Keratinocyte (primary cell): ENCODE data around the gene UFD1. TPM values are rescaled to one million over a fixed set of nuclear protein-coding genes. Genes with fewer than 3 reads are reported as not detected.

Source experiments
- DNase-seq: peaks from one replicate; pipeline ENCODE4 v3.0.0-alpha.2; 2011; ENCODE audit warnings: low read depth, missing footprints, low spot score
- FAIRE-seq: peaks from 2 replicates; lab custom pipeline; 2011; peaks lifted over from hg19 to GRCh38; lab: Jason Lieb, UNC
- H2AFZ ChIP-seq: 2 replicates; pipeline ENCODE4 v1.6.0; 2012; ENCODE audit warnings: low read length, control low read depth, inconsistent platforms; ENCODE audit not compliant: control insufficient read depth
- H3K27ac ChIP-seq: 2 replicates; pipeline ENCODE4 v1.5.1; 2011; ENCODE audit warnings: low read length; ENCODE audit not compliant: control insufficient read depth, insufficient read depth
- H3K27me3 ChIP-seq: 3 replicates; pipeline ENCODE4 v1.6.0; 2011; ENCODE audit warnings: low read length; ENCODE audit not compliant: control insufficient read depth, insufficient read depth; ENCODE audit errors: extremely low read depth
- H3K36me3 ChIP-seq, 2 experiments: 2 replicates in 1 of 2; 3 replicates in 1 of 2; pipeline ENCODE4 v1.5.1; 2011; ENCODE audit warnings: low read length in 2 of 2, mild to moderate bottlenecking in 1 of 2; ENCODE audit not compliant: control insufficient read depth in 2 of 2, insufficient read depth in 2 of 2; ENCODE audit errors: extremely low read depth in 1 of 2
- H3K4me1 ChIP-seq: 3 replicates; pipeline ENCODE4 v1.5.1; 2011; ENCODE audit warnings: low read length; ENCODE audit not compliant: control insufficient read depth, insufficient read depth; ENCODE audit errors: extremely low read depth
- H3K4me2 ChIP-seq: 3 replicates; pipeline ENCODE4 v1.6.0; 2011; ENCODE audit warnings: low read depth, low read length; ENCODE audit not compliant: control insufficient read depth, insufficient read depth; ENCODE audit errors: extremely low read depth
- H3K4me3 ChIP-seq, 3 experiments: fragments of 200-600 bp in 1 of 3; sonication (generic) in 1 of 3; 2 replicates in 2 of 3; 3 replicates in 1 of 3; pipeline ENCODE4 v1.5.1; 2011 to 2016; ENCODE audit warnings: low read length in 3 of 3, mild to moderate bottlenecking in 3 of 3, control low read depth in 2 of 3, inconsistent platforms in 1 of 3, low read depth in 1 of 3, mixed read lengths in 1 of 3, mixed run types in 1 of 3, moderate library complexity in 1 of 3; ENCODE audit not compliant: control insufficient read depth in 2 of 3, insufficient read depth in 2 of 3; ENCODE audit errors: extremely low read depth in 1 of 3
- H3K79me2 ChIP-seq: 2 replicates; pipeline ENCODE4 v1.6.0; 2012; ENCODE audit warnings: low read length; ENCODE audit not compliant: control insufficient read depth, insufficient read depth
- H3K9ac ChIP-seq: 3 replicates; pipeline ENCODE4 v1.6.0; 2011; ENCODE audit warnings: low read length; ENCODE audit not compliant: control insufficient read depth, insufficient read depth; ENCODE audit errors: extremely low read depth
- H3K9me1 ChIP-seq: 3 replicates; pipeline ENCODE4 v1.6.0; 2011; ENCODE audit warnings: low read length; ENCODE audit not compliant: control insufficient read depth, insufficient read depth; ENCODE audit errors: extremely low read depth
- H3K9me3 ChIP-seq: 2 replicates; pipeline ENCODE4 v1.5.1; 2012; ENCODE audit warnings: low read depth, low read length; ENCODE audit not compliant: control insufficient read depth
- H4K20me1 ChIP-seq: 3 replicates; pipeline ENCODE4 v1.6.0; 2011; ENCODE audit warnings: low read length; ENCODE audit not compliant: control insufficient read depth, insufficient read depth; ENCODE audit errors: extremely low read depth
- CTCF ChIP-seq, 3 experiments: IDR thresholded peaks in 1 of 3; conservative IDR thresholded peaks in 1 of 3; optimal IDR thresholded peaks in 1 of 3; 2 replicates in 2 of 3; 3 replicates in 1 of 3; pipeline versions ENCODE3 to v1.5.1; 2011; ENCODE audit warnings: low read length in 3 of 3, mild to moderate bottlenecking in 3 of 3, moderate library complexity in 2 of 3, control low read depth in 1 of 3, inconsistent platforms in 1 of 3; ENCODE audit not compliant: insufficient read depth in 2 of 3; ENCODE audit errors: extremely low read depth in 1 of 3
- EZH2 ChIP-seq: IDR thresholded peaks from one replicate; pipeline ENCODE4 v1.6.1; 2012; ENCODE audit warnings: inconsistent platforms, mild to moderate bottlenecking, low read length, moderate library complexity
- dilution Hi-C: fragments of 300-500 bp; cut with MboI; formaldehyde crosslinking; loops from one replicate; pipeline ENCODE4 v1.7.0; 2020; ENCODE audit warnings: low sequenced_read_pairs; ENCODE audit not compliant: extremely low pct_ligation_motif_present
- polyA plus RNA-seq, 5 experiments: library from polyadenylated mRNA; depleted of rRNA in 3 of 5; stranded (reverse) in 3 of 5; stranded (forward) in 1 of 5; unstranded in 1 of 5; fragments of >200 nt; gene quantifications; 1 replicate in 1 of 5; 2 replicates in 3 of 5; 3 replicates in 1 of 5; pipeline versions ENCODE4 v1.2.1 to v1.2.3, GENCODE V29; 2011 to 2012; ENCODE audit warnings: missing spikeins in 2 of 5, low read depth in 1 of 5, low replicate concordance in 1 of 5

The UFD1 gene
- polyA plus RNA-seq, 1 donor (not counting 4 experiments of a cell fraction or from before 2014, with no cell fraction given) = 145 TPM

DNA sequence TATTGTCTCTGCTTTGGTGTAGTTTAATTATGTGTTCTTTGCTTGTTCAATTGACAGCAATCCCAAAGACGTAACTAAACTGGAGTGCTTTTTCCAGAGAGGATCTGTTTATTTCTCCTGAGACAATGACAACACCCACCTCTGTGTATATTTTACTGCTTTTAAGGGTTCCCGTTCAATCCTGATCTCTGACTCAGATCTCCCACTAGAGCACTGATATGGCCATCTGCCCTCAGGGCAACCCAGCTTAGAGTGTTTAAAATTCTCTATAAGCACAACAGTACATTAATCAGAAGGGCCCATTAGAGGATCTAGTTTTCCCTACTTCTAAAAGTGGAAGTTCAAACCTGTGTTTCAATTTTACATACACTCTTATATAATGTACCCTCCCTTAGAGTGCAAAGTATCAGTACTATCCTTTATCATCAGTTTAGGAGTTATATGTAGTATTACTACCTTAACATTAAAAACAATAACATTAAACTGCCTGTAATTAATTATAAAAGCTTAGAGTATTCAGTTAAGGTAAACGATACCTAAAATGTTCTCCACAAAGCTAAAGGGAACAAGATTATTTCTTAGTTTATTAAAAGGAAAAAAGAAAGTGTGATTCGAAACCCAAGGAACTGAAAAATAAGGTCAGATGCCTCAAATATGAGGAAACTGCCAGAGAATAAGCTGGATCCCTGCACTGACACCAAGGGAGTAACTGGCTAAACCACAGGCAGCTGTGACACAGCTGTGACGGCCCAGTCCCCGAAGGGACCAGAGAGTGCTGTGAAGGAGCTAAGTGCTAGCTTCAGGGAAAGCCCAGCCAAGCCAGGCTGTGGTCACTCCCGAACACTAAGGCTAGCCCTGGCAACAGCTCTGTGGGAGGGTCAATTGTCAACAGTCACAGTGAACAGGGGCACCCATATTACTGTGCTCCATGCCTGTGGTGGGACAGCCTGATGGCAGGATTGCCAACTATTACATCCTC is 15.2 kb downstream of the UFD1 start:
- Histone ChIP-seq H3K79me2 (no peaks in the 10 kb centered on the region), H3K4me1 (no peaks in the 10 kb centered on the region), H3K9me1 (no peaks in the 10 kb centered on the region), H3K36me3 (peaks cover 41 to 43% of the 10 kb centered on the region in 2 experiments), H3K27ac (no peak overlapping the region), H3K4me2 (no peak overlapping the region), H3K9ac (no peak overlapping the region), H3K9me3 (no peaks in the 10 kb centered on the region), H4K20me1 (no peaks in the 10 kb centered on the region), H3K27me3 (no peaks in the 10 kb centered on the region), H2AFZ (no peak overlapping the region), H3K4me3 (no peak overlapping the region)
- dilution Hi-C loops = loop anchor here (10.0 kb wide), 1 partner anchor 61 kb away; the partner anchor contains the start of gene CLDN5
- FAIRE-seq (no peak), DNase-seq (peak; percentile 25)
- TF ChIP-seq EZH2 = no peak
- no peak for TF ChIP-seq CTCF (optimal IDR thresholded peaks at IDR 0.05 in 1 of 3, IDR thresholded peaks at IDR 0.05 in 1 of 3, conservative IDR thresholded peaks at IDR 0.05 in 1 of 3; ENCODE audit: extremely low read depth in 1 of 3, insufficient read depth in 2 of 3, low read length in 3 of 3)

GRCh38 chr22:19463008-19463407 is 16.0 kb downstream of the UFD1 start:
- FAIRE-seq (no peak), DNase-seq (no peak)
- no peak overlapping the region for H2AFZ ChIP-seq
- H3K4me1 ChIP-seq = no peaks in the 10 kb centered on the region
- no peaks in the 10 kb centered on the region for H4K20me1 ChIP-seq
- peaks cover 36 to 38% of the 10 kb centered on the region in 2 experiments for H3K36me3 ChIP-seq
- no peak overlapping the region for H3K4me3 ChIP-seq
- no peak overlapping the region for H3K27ac ChIP-seq
- no peaks in the 10 kb centered on the region for H3K27me3 ChIP-seq
- dilution Hi-C loops = loop anchor here (10.0 kb wide), 1 partner anchor 62 kb away; the partner anchor contains the start of gene CLDN5
- H3K9me3 ChIP-seq = no peaks in the 10 kb centered on the region
- no peaks in the 10 kb centered on the region for H3K79me2 ChIP-seq
- no peaks in the 10 kb centered on the region for H3K9me1 ChIP-seq
- H3K4me2 ChIP-seq = no peak overlapping the region
- H3K9ac ChIP-seq = no peak overlapping the region
- TF ChIP-seq EZH2 (no peak), CTCF (optimal IDR thresholded peaks at IDR 0.05 in 1 of 3, IDR thresholded peaks at IDR 0.05 in 1 of 3, conservative IDR thresholded peaks at IDR 0.05 in 1 of 3; ENCODE audit: extremely low read depth in 1 of 3, insufficient read depth in 2 of 3, low read length in 3 of 3) (no peak)
